Neuron (in vitro differentiated cells): Measurements from ENCODE around the gene ARHGEF1.

Source experiments
- H2AFZ ChIP-seq: one replicate; pipeline ENCODE4 v1.6.1; 2013; ENCODE audit warnings: low read depth, mild to moderate bottlenecking, inconsistent platforms, low read length, moderate library complexity
- H3K27me3 ChIP-seq: one replicate; pipeline ENCODE4 v1.6.1; 2013; ENCODE audit warnings: low read length; ENCODE audit not compliant: insufficient read depth
- H3K36me3 ChIP-seq: one replicate; pipeline ENCODE4 v1.6.1; 2013; ENCODE audit warnings: low read length; ENCODE audit not compliant: insufficient read depth
- H3K4me1 ChIP-seq: one replicate; pipeline ENCODE4 v1.6.1; 2013; ENCODE audit warnings: low read length; ENCODE audit not compliant: insufficient read depth
- H3K4me3 ChIP-seq: 2 replicates; pipeline ENCODE4 v1.5.1; 2013; ENCODE audit warnings: mild to moderate bottlenecking, low read length, moderate library complexity
- H3K9me3 ChIP-seq: one replicate; pipeline ENCODE4 v1.6.1; 2013; ENCODE audit warnings: low read length

The ARHGEF1 gene

GRCh38 chr19:41853768-41854167 lies 29.2 kb upstream of the ARHGEF1 start:
- Histone ChIP-seq H3K27me3 (peaks cover 50% of the 10 kb centered on the region), H3K36me3 (no peaks in the 10 kb centered on the region), H3K9me3 (no peaks in the 10 kb centered on the region), H2AFZ (no peak overlapping the region), H3K4me1 (peaks cover 10% of the 10 kb centered on the region), H3K4me3 (no peak overlapping the region)

GRCh38 chr19:41859213-41859617 lies 23.8 kb upstream of the ARHGEF1 start:
- H3K9me3 ChIP-seq = no peaks in the 10 kb centered on the region
- H3K27me3 ChIP-seq = peaks cover 6% of the 10 kb centered on the region
- H3K36me3 ChIP-seq = peaks cover 33% of the 10 kb centered on the region
- H2AFZ ChIP-seq = peak overlapping the region; percentile 59
- peak overlapping the region; percentile 40 for H3K4me3 ChIP-seq
- peaks cover 27% of the 10 kb centered on the region for H3K4me1 ChIP-seq

GRCh38 chr19:41859618-41860418 lies 23.2 kb upstream of the ARHGEF1 start, which contains the start of gene RPS19:
TSS of gene RPS19 (plus strand) at chr19:41860255. CDS start at chr19:41860775, 520 bp downstream.
- Histone ChIP-seq H3K4me3 (peak within 1 kb of the TSS; percentile 84), H3K36me3 (peaks cover 39% of the 10 kb centered on the region), H3K27me3 (peaks cover 4% of the 10 kb centered on the region), H3K9me3 (no peaks in the 10 kb centered on the region), H3K4me1 (peaks cover 23% of the 10 kb centered on the region), H2AFZ (peak within 1 kb of the TSS; percentile 59)

GRCh38 chr19:41860419-41861115 lies 22.4 kb upstream of the ARHGEF1 start:
- Histone ChIP-seq H3K4me1 (peaks cover 23% of the 10 kb centered on the region), H2AFZ (no peak overlapping the region), H3K27me3 (no peaks in the 10 kb centered on the region), H3K36me3 (peaks cover 45% of the 10 kb centered on the region), H3K4me3 (peak overlapping the region; percentile 84), H3K9me3 (no peaks in the 10 kb centered on the region)

- H3K4me1 ChIP-seq = peaks cover 23% of the 10 kb centered on the region
- peaks cover 48% of the 10 kb centered on the region for H3K36me3 ChIP-seq
Observed at GRCh38 chr19:41861116-41861768, 21.7 kb upstream of the ARHGEF1 start.

GRCh38 chr19:41861846-41862245 lies 21.1 kb upstream of the ARHGEF1 start:
- H3K9me3 ChIP-seq = no peaks in the 10 kb centered on the region
- peak overlapping the region; percentile 84 for H3K4me3 ChIP-seq
- peaks cover 52% of the 10 kb centered on the region for H3K36me3 ChIP-seq
- peaks cover 23% of the 10 kb centered on the region for H3K4me1 ChIP-seq
- H3K27me3 ChIP-seq = no peaks in the 10 kb centered on the region
- H2AFZ ChIP-seq = no peak overlapping the region

More at GRCh38 chr19:41861116-41861768, 21.7 kb upstream of the ARHGEF1 start:
- Histone ChIP-seq H3K4me3 (peak overlapping the region; percentile 84), H3K9me3 (no peaks in the 10 kb centered on the region), H3K27me3 (no peaks in the 10 kb centered on the region), H2AFZ (no peak overlapping the region)

GRCh38 chr19:41862445-41862986 lies 20.5 kb upstream of the ARHGEF1 start:
- H3K9me3 ChIP-seq = no peaks in the 10 kb centered on the region
- no peaks in the 10 kb centered on the region for H3K27me3 ChIP-seq
- no peak overlapping the region for H3K4me3 ChIP-seq
- H3K4me1 ChIP-seq = peaks cover 23% of the 10 kb centered on the region
- no peak overlapping the region for H2AFZ ChIP-seq
- peaks cover 56% of the 10 kb centered on the region for H3K36me3 ChIP-seq

- H3K36me3 ChIP-seq = peaks cover 64% of the 10 kb centered on the region
- H3K27me3 ChIP-seq = no peaks in the 10 kb centered on the region
- no peaks in the 10 kb centered on the region for H3K9me3 ChIP-seq
- H3K4me3 ChIP-seq = no peak overlapping the region
- no peak overlapping the region for H2AFZ ChIP-seq
- H3K4me1 ChIP-seq = peaks cover 23% of the 10 kb centered on the region
Observed at GRCh38 chr19:41863209-41863931, 19.6 kb upstream of the ARHGEF1 start.

GRCh38 chr19:41864374-41864773 lies 18.6 kb upstream of the ARHGEF1 start:
- H2AFZ ChIP-seq = no peak overlapping the region
- H3K9me3 ChIP-seq = no peaks in the 10 kb centered on the region
- H3K36me3 ChIP-seq = peaks cover 74% of the 10 kb centered on the region
- H3K4me1 ChIP-seq = peaks cover 21% of the 10 kb centered on the region
- H3K4me3 ChIP-seq = no peak overlapping the region
- no peaks in the 10 kb centered on the region for H3K27me3 ChIP-seq

- H3K27me3 ChIP-seq = no peaks in the 10 kb centered on the region
- H2AFZ ChIP-seq = no peak overlapping the region
- H3K4me1 ChIP-seq = peaks cover 15% of the 10 kb centered on the region
- no peak overlapping the region for H3K4me3 ChIP-seq
- no peaks in the 10 kb centered on the region for H3K9me3 ChIP-seq
- H3K36me3 ChIP-seq = peaks cover 86% of the 10 kb centered on the region
Observed at GRCh38 chr19:41866284-41866683, 16.7 kb upstream of the ARHGEF1 start.

- Histone ChIP-seq H3K27me3 (no peaks in the 10 kb centered on the region), H2AFZ (no peak overlapping the region), H3K36me3 (peaks cover 73% of the 10 kb centered on the region), H3K4me3 (no peak overlapping the region), H3K9me3 (no peaks in the 10 kb centered on the region), H3K4me1 (no peaks in the 10 kb centered on the region)
Observed at GRCh38 chr19:41868120-41868988, 14.6 kb upstream of the ARHGEF1 start.

- Histone ChIP-seq H3K27me3 (no peaks in the 10 kb centered on the region), H3K36me3 (peaks cover 68% of the 10 kb centered on the region)
Observed at GRCh38 chr19:41868989-41869300, 14.0 kb upstream of the ARHGEF1 start.

More at GRCh38 chr19:41868989-41869300, 14.0 kb upstream of the ARHGEF1 start:
- H3K9me3 ChIP-seq = no peaks in the 10 kb centered on the region
- no peak overlapping the region for H3K4me3 ChIP-seq
- H3K4me1 ChIP-seq = no peaks in the 10 kb centered on the region
- no peak overlapping the region for H2AFZ ChIP-seq
